ENCODE results near the gene ROR1.

DNA sequence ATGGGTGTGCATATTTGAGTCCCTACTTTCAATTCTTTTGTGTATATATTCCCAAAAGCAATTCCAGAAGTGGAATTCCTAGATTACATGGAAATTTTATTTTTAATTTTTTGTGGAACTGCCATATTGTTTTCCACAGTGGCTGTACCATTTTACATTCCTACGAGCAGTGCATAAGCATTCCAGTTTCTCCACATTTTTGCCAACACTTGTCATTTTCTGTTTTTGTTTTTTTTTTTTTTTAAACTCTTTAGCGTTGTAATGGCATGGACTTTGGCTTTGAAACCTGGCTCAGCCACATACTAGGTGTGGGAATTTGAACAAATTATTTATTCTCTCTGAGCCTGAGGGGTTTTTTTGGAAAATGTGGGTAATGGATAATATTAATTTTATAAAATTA lies 215.1 kb downstream of the ROR1 start:
- TF ChIP-seq CTCF (IDR thresholded peaks at IDR 0.05; ENCODE audit: low read depth, low read length) (no peak), MYC (IDR thresholded peaks at IDR 0.05; ENCODE audit: low read depth, low read length) (no peak)
